Skeletal muscle satellite cell (primary cell): ENCODE results near the gene ZNF407.

ENCODE experiments used
- H3K27me3 ChIP-seq: 2 replicates; pipeline ENCODE4 v1.7.0; 2013; ENCODE audit warnings: low read length; ENCODE audit not compliant: control insufficient read depth, insufficient read depth
- H3K36me3 ChIP-seq: 2 replicates; pipeline ENCODE4 v1.7.0; 2013; ENCODE audit warnings: mild to moderate bottlenecking, control low read depth, low read length; ENCODE audit not compliant: insufficient read depth
- H3K4me1 ChIP-seq: 2 replicates; pipeline ENCODE4 v1.7.0; 2013; ENCODE audit warnings: low read length; ENCODE audit not compliant: control insufficient read depth, insufficient read depth
- H3K4me2 ChIP-seq: 2 replicates; pipeline ENCODE4 v1.7.0; 2013; ENCODE audit warnings: mild to moderate bottlenecking, low read length
- H3K4me3 ChIP-seq: 2 replicates; pipeline ENCODE4 v1.7.0; 2013; ENCODE audit warnings: low read length
- H3K9ac ChIP-seq: 2 replicates; pipeline ENCODE4 v1.7.0; 2013; ENCODE audit warnings: mild to moderate bottlenecking, low read depth, low read length, moderate library complexity
- H3K9me3 ChIP-seq: replicated peaks from 2 replicates; pipeline ENCODE4 v1.7.0; 2013; ENCODE audit warnings: mild to moderate bottlenecking, control low read depth, low read length

ZNF407 gene

GRCh38 chr18:74820160-74820780 is 222.6 kb downstream of the ZNF407 start:
- Histone ChIP-seq H3K27me3 (no peaks in the 10 kb centered on the region), H3K4me3 (no peak overlapping the region), H3K36me3 (no peaks in the 10 kb centered on the region), H3K9ac (no peak overlapping the region), H3K9me3 (no peaks in the 10 kb centered on the region), H3K4me2 (no peak overlapping the region), H3K4me1 (peaks cover 30% of the 10 kb centered on the region)

- Histone ChIP-seq H3K4me3 (no peak overlapping the region), H3K9ac (no peak overlapping the region), H3K27me3 (no peaks in the 10 kb centered on the region), H3K4me1 (no peaks in the 10 kb centered on the region), H3K4me2 (no peak overlapping the region), H3K36me3 (no peaks in the 10 kb centered on the region), H3K9me3 (no peaks in the 10 kb centered on the region)
Observed at GRCh38 chr18:74825460-74825859, 227.8 kb downstream of the ZNF407 start.

- no peaks in the 10 kb centered on the region for H3K9me3 ChIP-seq
- no peak overlapping the region for H3K4me2 ChIP-seq
- H3K9ac ChIP-seq: no peak overlapping the region
- no peak overlapping the region for H3K4me3 ChIP-seq
- no peaks in the 10 kb centered on the region for H3K27me3 ChIP-seq
- no peaks in the 10 kb centered on the region for H3K4me1 ChIP-seq
- H3K36me3 ChIP-seq: no peaks in the 10 kb centered on the region
Observed at GRCh38 chr18:74826572-74826971, 228.9 kb downstream of the ZNF407 start.

- H3K4me2 ChIP-seq: no peak overlapping the region
- H3K9me3 ChIP-seq: no peaks in the 10 kb centered on the region
- no peak overlapping the region for H3K9ac ChIP-seq
- no peaks in the 10 kb centered on the region for H3K36me3 ChIP-seq
- H3K4me1 ChIP-seq: no peaks in the 10 kb centered on the region
- no peak overlapping the region for H3K4me3 ChIP-seq
- no peaks in the 10 kb centered on the region for H3K27me3 ChIP-seq
Observed at GRCh38 chr18:74828200-74828599, 230.5 kb downstream of the ZNF407 start.

GRCh38 chr18:74831571-74832250 is 234.0 kb downstream of the ZNF407 start:
- H3K9me3 ChIP-seq: no peaks in the 10 kb centered on the region
- no peak overlapping the region for H3K9ac ChIP-seq
- no peaks in the 10 kb centered on the region for H3K27me3 ChIP-seq
- no peak overlapping the region for H3K4me3 ChIP-seq
- H3K4me2 ChIP-seq: no peak overlapping the region
- H3K36me3 ChIP-seq: no peaks in the 10 kb centered on the region
- peaks cover 18% of the 10 kb centered on the region for H3K4me1 ChIP-seq

- Histone ChIP-seq H3K9me3 (no peaks in the 10 kb centered on the region), H3K4me1 (peaks cover 18% of the 10 kb centered on the region), H3K4me2 (no peak overlapping the region), H3K27me3 (no peaks in the 10 kb centered on the region), H3K4me3 (no peak overlapping the region), H3K36me3 (no peaks in the 10 kb centered on the region), H3K9ac (no peak overlapping the region)
Observed at GRCh38 chr18:74832381-74832780, 234.7 kb downstream of the ZNF407 start.

GRCh38 chr18:74832999-74833398 is 235.3 kb downstream of the ZNF407 start:
- H3K36me3 ChIP-seq: no peaks in the 10 kb centered on the region
- H3K4me3 ChIP-seq: no peak overlapping the region
- H3K9me3 ChIP-seq: no peaks in the 10 kb centered on the region
- H3K4me1 ChIP-seq: peaks cover 18% of the 10 kb centered on the region
- no peak overlapping the region for H3K4me2 ChIP-seq
- no peaks in the 10 kb centered on the region for H3K27me3 ChIP-seq
- no peak overlapping the region for H3K9ac ChIP-seq

- Histone ChIP-seq H3K9me3 (no peaks in the 10 kb centered on the region), H3K36me3 (no peaks in the 10 kb centered on the region), H3K4me3 (no peak overlapping the region), H3K9ac (no peak overlapping the region), H3K4me2 (no peak overlapping the region), H3K4me1 (peaks cover 18% of the 10 kb centered on the region), H3K27me3 (no peaks in the 10 kb centered on the region)
Observed at GRCh38 chr18:74834424-74835309, 237.0 kb downstream of the ZNF407 start.

GRCh38 chr18:74836296-74837139 is 238.8 kb downstream of the ZNF407 start:
- no peaks in the 10 kb centered on the region for H3K9me3 ChIP-seq
- H3K4me1 ChIP-seq: peaks cover 33% of the 10 kb centered on the region
- H3K27me3 ChIP-seq: no peaks in the 10 kb centered on the region
- peak overlapping the region; percentile 5 for H3K9ac ChIP-seq
- H3K4me2 ChIP-seq: peak overlapping the region; percentile 38
- H3K36me3 ChIP-seq: no peaks in the 10 kb centered on the region
- no peak overlapping the region for H3K4me3 ChIP-seq

GRCh38 chr18:74840492-74841167 is 243.0 kb downstream of the ZNF407 start:
- no peaks in the 10 kb centered on the region for H3K27me3 ChIP-seq
- H3K36me3 ChIP-seq: no peaks in the 10 kb centered on the region

More at GRCh38 chr18:74840492-74841167, 243.0 kb downstream of the ZNF407 start:
- peaks cover 23% of the 10 kb centered on the region for H3K4me1 ChIP-seq
- H3K9me3 ChIP-seq: no peaks in the 10 kb centered on the region
- H3K9ac ChIP-seq: no peak overlapping the region
- H3K4me2 ChIP-seq: peak overlapping the region; percentile 6
- no peak overlapping the region for H3K4me3 ChIP-seq
